DND-41 (cell line): ENCODE results near the gene CTBP1.
A peak's percentile ranks its signal among the peaks of the same experiment; 100 is the strongest.

Experiments used
- ATAC-seq: fragments of 200-7000 bp; cut with Tn5 transposase; 3 replicates; pipeline ENCODE4 v1.9.1; 2021; ENCODE audit warnings: low read depth; ENCODE audit not compliant: insufficient read depth
- DNase-seq: peaks from one replicate; pipeline ENCODE4 v3.0.0-alpha.2; 2020
- H2AFZ ChIP-seq: 2 replicates; pipeline ENCODE4 v1.6.0; 2012; ENCODE audit warnings: low read depth, low read length
- H3K27ac ChIP-seq: 2 replicates; pipeline ENCODE4 v1.5.1; 2012; ENCODE audit warnings: low read length, inconsistent platforms
- H3K27me3 ChIP-seq: fragments of 200-600 bp; sonication (generic); 2 replicates; pipeline ENCODE4 v1.6.0; 2012; ENCODE audit warnings: low read length, mild to moderate bottlenecking, inconsistent platforms; ENCODE audit not compliant: insufficient read depth, poor library complexity
- H3K36me3 ChIP-seq: 2 replicates; pipeline ENCODE4 v1.5.1; 2012; ENCODE audit warnings: low read length, inconsistent platforms; ENCODE audit not compliant: insufficient read depth
- H3K4me1 ChIP-seq: 2 replicates; pipeline ENCODE4 v1.5.1; 2012; ENCODE audit warnings: mild to moderate bottlenecking, low read length; ENCODE audit not compliant: insufficient read depth
- H3K4me2 ChIP-seq: 2 replicates; pipeline ENCODE4 v1.6.0; 2012; ENCODE audit warnings: mild to moderate bottlenecking, moderate library complexity, low read length, inconsistent platforms; ENCODE audit not compliant: insufficient read depth
- H3K4me3 ChIP-seq, 2 experiments: fragments of 200-600 bp in 1 of 2; shearing (Covaris generic) in 1 of 2; 2 replicates each; pipeline ENCODE4 v1.5.1; 2012 to 2016; ENCODE audit warnings: inconsistent platforms in 2 of 2, low read length in 2 of 2, mild to moderate bottlenecking in 2 of 2, low read depth in 1 of 2, moderate library complexity in 1 of 2
- H3K79me2 ChIP-seq: 2 replicates; pipeline ENCODE4 v1.6.0; 2012; ENCODE audit warnings: low read length, inconsistent platforms; ENCODE audit not compliant: insufficient read depth
- H3K9ac ChIP-seq: 2 replicates; pipeline ENCODE4 v1.6.0; 2012; ENCODE audit warnings: low read depth, mild to moderate bottlenecking, inconsistent platforms, low read length, moderate library complexity
- H3K9me3 ChIP-seq: 2 replicates; pipeline ENCODE4 v1.5.1; 2012; ENCODE audit warnings: low read length, moderate library complexity, mild to moderate bottlenecking, inconsistent platforms; ENCODE audit not compliant: insufficient read depth, severe bottlenecking
- H4K20me1 ChIP-seq: 2 replicates; pipeline ENCODE4 v1.6.0; 2012; ENCODE audit warnings: low read length; ENCODE audit not compliant: insufficient read depth
- EZH2 ChIP-seq: IDR thresholded peaks from 3 replicates; pipeline ENCODE4 v1.6.1; 2012; ENCODE audit warnings: borderline replicate concordance, low read depth, mild to moderate bottlenecking, moderate library complexity, low read length, inconsistent platforms; ENCODE audit not compliant: severe bottlenecking
- TF ChIP-seq, protein P1 (sequence below): IDR thresholded peaks from 2 replicates; pipeline ENCODE4 v1.5.1; 2012; ENCODE audit warnings: borderline replicate concordance, low read length, moderate library complexity, mild to moderate bottlenecking; ENCODE audit not compliant: poor library complexity, severe bottlenecking; ENCODE audit errors: extremely low read depth

CTBP1 gene

DNA sequence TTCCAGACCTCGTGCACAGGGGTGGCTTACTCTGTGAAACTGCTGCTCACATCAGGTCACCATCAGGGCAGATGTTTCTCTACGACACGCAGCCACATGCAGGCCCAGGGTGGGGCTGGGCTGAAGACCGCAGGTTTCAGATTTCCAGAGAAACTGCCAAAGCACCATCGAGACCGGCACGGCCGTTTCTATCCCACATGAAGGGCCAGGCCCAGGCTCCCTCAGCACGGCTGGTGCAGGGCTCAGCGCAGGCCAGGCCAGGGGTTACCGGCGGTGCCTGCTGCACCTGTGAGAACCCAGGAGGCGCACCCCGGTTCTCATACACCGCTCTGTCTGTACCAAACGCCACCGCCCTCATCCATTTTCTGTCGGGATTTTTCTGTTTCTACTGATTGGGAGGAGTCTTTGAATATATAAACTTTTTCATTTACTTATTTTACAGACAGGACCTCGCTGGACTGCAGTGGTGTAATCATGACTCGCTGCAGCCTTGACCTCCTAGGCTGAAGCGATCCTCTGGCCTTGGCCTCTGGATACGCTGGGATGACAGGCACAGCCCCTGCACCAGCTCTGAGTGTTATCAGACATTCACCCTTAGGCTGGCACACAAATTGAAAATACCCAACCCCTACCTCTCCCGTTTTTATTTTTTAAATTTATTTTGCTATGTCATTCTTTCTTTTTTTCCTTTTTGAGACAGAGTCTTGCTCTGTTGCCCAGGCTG lies 17.1 kb downstream of the CTBP1 start:
- Histone ChIP-seq H3K27me3 (no peaks in the 10 kb centered on the region), H3K4me1 (no peaks in the 10 kb centered on the region), H3K27ac (no peak overlapping the region), H2AFZ (no peak overlapping the region), H3K4me3 (no peak overlapping the region), H3K36me3 (peaks cover 100% of the 10 kb centered on the region), H3K79me2 (peaks cover 66% of the 10 kb centered on the region), H3K9me3 (no peaks in the 10 kb centered on the region), H3K4me2 (no peak overlapping the region), H3K9ac (no peak overlapping the region), H4K20me1 (peaks cover 87% of the 10 kb centered on the region)
- no peak for TF ChIP-seq EZH2
- DNase-seq (no peak), ATAC-seq (no peak)

DNA sequence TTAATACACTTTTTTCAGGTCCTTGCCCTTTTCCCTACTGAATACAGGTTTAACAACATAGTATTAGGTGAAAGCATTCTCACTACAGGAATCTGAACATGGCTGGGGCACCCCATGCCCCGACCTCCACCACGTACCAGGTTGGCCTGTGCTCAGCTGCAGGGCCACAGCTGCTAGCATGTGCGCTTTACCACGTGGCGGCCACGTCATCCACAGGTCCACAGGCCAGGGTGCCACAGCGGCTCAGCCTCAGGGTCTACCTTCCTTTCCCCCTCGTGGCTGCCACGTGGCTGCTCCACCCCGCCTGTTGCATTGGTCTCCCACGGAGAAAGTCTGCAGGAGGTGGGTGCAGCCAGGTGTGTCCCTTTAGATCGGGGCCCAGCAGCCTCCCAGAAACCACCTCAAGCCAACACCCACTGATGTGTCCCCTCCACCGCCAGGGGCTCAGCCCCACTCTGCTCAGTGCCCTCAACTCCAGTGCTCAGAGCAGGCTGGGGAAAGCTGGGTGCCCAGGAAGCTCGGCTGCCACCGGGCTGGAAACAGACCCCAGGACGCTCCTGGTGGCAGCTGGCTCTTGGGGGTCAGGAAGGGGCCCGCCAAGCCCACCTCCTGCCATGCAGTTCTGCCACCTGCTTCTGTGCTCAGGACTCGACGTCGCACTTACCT lies 17.8 kb downstream of the CTBP1 start:
- peaks cover 88% of the 10 kb centered on the region for H4K20me1 ChIP-seq
- H3K27me3 ChIP-seq = no peaks in the 10 kb centered on the region
- no peak overlapping the region for H3K4me2 ChIP-seq
- H3K4me3 ChIP-seq = no peak overlapping the region
- no peaks in the 10 kb centered on the region for H3K4me1 ChIP-seq
- no peak for ATAC-seq
- no peak for DNase-seq
- no peak overlapping the region for H2AFZ ChIP-seq
- H3K36me3 ChIP-seq = peaks cover 100% of the 10 kb centered on the region
- no peak overlapping the region for H3K9ac ChIP-seq
- H3K79me2 ChIP-seq = peaks cover 67% of the 10 kb centered on the region
- H3K27ac ChIP-seq = no peak overlapping the region
- no peaks in the 10 kb centered on the region for H3K9me3 ChIP-seq
- TF ChIP-seq, protein P1, sequence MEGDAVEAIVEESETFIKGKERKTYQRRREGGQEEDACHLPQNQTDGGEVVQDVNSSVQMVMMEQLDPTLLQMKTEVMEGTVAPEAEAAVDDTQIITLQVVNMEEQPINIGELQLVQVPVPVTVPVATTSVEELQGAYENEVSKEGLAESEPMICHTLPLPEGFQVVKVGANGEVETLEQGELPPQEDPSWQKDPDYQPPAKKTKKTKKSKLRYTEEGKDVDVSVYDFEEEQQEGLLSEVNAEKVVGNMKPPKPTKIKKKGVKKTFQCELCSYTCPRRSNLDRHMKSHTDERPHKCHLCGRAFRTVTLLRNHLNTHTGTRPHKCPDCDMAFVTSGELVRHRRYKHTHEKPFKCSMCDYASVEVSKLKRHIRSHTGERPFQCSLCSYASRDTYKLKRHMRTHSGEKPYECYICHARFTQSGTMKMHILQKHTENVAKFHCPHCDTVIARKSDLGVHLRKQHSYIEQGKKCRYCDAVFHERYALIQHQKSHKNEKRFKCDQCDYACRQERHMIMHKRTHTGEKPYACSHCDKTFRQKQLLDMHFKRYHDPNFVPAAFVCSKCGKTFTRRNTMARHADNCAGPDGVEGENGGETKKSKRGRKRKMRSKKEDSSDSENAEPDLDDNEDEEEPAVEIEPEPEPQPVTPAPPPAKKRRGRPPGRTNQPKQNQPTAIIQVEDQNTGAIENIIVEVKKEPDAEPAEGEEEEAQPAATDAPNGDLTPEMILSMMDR = no peak
- no peak for TF ChIP-seq EZH2

DNA sequence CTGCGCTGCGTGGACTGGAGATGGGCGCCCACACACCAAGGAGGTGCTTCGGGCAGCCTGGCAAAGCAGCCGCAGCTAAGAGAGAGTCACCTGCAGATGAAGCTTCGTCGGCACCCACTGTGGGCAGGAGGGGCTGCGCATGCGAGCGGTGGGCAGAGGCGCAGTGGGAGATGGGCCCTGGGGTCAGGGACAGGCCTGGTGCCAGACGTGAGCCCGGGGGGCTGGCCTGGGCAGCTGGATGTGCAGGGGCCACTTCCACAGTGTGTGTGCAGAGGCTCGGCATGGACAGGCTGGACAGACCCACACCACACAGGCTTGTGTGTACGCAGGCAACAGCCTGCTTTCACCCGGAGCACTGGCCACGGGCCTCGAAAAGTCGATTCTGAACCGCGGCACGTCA lies 18.6 kb downstream of the CTBP1 start:
- Histone ChIP-seq H3K4me1 (no peaks in the 10 kb centered on the region), H3K9ac (no peak overlapping the region), H3K79me2 (peaks cover 62% of the 10 kb centered on the region), H3K4me3 (no peak overlapping the region), H3K4me2 (no peak overlapping the region), H3K27me3 (no peaks in the 10 kb centered on the region), H2AFZ (no peak overlapping the region), H3K27ac (no peak overlapping the region), H3K9me3 (no peaks in the 10 kb centered on the region), H3K36me3 (peaks cover 100% of the 10 kb centered on the region), H4K20me1 (peaks cover 85% of the 10 kb centered on the region)
- no peak for ATAC-seq
- no peak for TF ChIP-seq EZH2
- TF ChIP-seq, protein P1 = no peak
- no peak for DNase-seq

DNA sequence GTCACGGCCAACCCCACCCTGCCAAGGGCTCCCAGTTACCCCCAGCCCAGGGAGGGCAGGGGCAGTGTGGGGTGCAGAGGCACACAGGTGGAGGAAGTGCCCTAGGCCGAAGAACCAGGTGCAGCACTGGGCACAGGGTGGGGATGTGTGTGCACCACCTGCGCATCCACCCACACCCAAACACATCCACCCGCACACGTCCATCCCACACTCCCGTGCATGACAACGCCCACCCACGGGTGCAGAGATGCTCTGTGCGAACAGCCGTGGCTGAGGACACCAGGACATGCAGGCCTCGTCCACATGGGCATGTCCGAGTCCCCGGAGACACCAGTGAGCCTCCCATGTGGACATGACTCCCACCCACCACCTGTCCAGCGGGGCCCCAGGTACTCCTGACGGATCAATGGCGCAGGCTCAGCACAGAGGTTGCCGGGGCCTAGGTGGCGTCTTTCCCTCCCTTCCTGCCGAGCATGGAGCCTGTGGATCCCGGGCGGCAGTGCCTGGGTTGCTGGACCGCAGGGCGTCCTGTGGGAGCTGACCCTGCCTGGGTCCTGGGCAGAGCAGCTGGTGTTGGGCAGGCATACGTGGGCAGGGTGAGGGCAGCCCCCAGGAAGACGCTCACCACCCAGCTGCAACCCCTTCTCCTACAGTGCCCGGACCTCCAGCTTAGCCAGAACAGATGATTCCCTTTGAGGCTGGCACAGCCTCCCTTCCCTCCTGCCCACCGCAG lies 19.6 kb downstream of the CTBP1 start:
- Histone ChIP-seq H3K79me2 (peaks cover 60% of the 10 kb centered on the region), H3K4me1 (no peaks in the 10 kb centered on the region), H3K9me3 (no peaks in the 10 kb centered on the region), H3K4me3 (no peak overlapping the region), H3K9ac (no peak overlapping the region), H3K27ac (no peak overlapping the region), H4K20me1 (peaks cover 81% of the 10 kb centered on the region), H3K36me3 (peaks cover 100% of the 10 kb centered on the region), H3K27me3 (no peaks in the 10 kb centered on the region), H3K4me2 (no peak overlapping the region), H2AFZ (no peak overlapping the region)
- ATAC-seq (0 out of 3 replicates have a peak, but pooled peaks have one; percentile 8), DNase-seq (no peak)
- TF ChIP-seq, protein P1 = peak; percentile 4
- no peak for TF ChIP-seq EZH2
